Fibroblast of lung (primary cell): Measurements from ENCODE around the gene ATP6V1G2.

Source experiments
- CTCF ChIP-seq, 2 donors: IDR thresholded peaks in 1 of 2; conservative IDR thresholded peaks in 1 of 2; 1 replicate in 1 of 2; 2 replicates in 1 of 2; pipeline ENCODE4 v1.5.1; 2011 to 2012; ENCODE audit warnings: low read length in 2 of 2, control low read depth in 1 of 2, inconsistent platforms in 1 of 2, low read depth in 1 of 2, mild to moderate bottlenecking in 1 of 2
- EZH2 ChIP-seq: IDR thresholded peaks from 2 replicates; pipeline ENCODE4 v1.5.1; 2012; ENCODE audit warnings: low read length, control low read depth, mild to moderate bottlenecking; ENCODE audit errors: missing control alignments

GRCh38 chr6:31557443-31558317, 11.3 kb upstream of the ATP6V1G2 start:
- TF ChIP-seq CTCF (conservative IDR thresholded peaks at IDR 0.05 in 1 of 2, IDR thresholded peaks at IDR 0.05 in 1 of 2; ENCODE audit: low read depth in 1 of 2, low read length in 2 of 2) (no peak), EZH2 (no peak)
